ENCODE measurements around the gene MAP3K1.
"Not testable (repeated sequence)": the region's sequence is repeated elsewhere in the genome, so short reads cannot be mapped to it uniquely, and the experiment has no call there.

MAP3K1 gene

GRCh38 chr5:56815658-56816545 is 553 bp downstream of the MAP3K1 start:
- no peak for DNase-seq (ENCODE audit: extremely low read depth, low read depth)
- peak overlapping the region; percentile 74 for H3K4me3 ChIP-seq (replicated peaks; ENCODE audit: low read depth, low read length)
- TF ChIP-seq, protein P1, sequence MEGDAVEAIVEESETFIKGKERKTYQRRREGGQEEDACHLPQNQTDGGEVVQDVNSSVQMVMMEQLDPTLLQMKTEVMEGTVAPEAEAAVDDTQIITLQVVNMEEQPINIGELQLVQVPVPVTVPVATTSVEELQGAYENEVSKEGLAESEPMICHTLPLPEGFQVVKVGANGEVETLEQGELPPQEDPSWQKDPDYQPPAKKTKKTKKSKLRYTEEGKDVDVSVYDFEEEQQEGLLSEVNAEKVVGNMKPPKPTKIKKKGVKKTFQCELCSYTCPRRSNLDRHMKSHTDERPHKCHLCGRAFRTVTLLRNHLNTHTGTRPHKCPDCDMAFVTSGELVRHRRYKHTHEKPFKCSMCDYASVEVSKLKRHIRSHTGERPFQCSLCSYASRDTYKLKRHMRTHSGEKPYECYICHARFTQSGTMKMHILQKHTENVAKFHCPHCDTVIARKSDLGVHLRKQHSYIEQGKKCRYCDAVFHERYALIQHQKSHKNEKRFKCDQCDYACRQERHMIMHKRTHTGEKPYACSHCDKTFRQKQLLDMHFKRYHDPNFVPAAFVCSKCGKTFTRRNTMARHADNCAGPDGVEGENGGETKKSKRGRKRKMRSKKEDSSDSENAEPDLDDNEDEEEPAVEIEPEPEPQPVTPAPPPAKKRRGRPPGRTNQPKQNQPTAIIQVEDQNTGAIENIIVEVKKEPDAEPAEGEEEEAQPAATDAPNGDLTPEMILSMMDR (IDR thresholded peaks at IDR 0.05; ENCODE audit: low read depth, low read length, missing control alignments), result no peak

DNA sequence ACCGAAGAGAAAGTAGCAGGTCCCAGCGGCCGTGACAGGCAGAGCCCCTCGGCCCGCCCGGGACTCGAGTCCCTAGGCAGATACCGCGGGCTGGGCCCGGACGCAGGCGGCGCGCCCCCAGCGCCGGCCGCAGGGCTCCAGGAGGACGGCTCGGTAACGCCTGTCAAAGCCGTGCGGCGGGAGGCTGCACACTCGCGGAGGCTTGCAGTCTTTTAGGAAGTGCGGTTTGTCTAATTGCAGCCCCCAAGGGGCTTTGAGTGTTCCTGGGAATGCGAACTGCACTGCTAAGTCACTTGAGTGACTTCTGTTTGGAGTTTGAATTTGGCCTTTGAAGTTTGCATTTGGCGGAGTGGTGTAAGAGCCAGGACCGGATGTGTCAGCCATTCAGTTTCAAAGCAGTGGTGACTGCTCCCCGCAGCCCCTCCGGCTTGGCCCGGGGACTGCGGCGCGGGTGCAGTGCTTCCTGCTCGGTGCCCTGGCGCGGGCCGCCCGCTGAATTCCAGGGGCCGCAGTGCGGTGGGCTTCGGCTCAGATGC is 1.3 kb downstream of the MAP3K1 start:
- DNase-seq (ENCODE audit: extremely low read depth, low read depth), result no peak
- H3K4me3 ChIP-seq (replicated peaks; ENCODE audit: low read depth, low read length), result peak overlapping the region; percentile 74
- TF ChIP-seq, protein P1 (IDR thresholded peaks at IDR 0.05; ENCODE audit: low read depth, low read length, missing control alignments), result no peak

- no peak for DNase-seq (ENCODE audit: extremely low read depth, low read depth)
- TF ChIP-seq, protein P1 (IDR thresholded peaks at IDR 0.05; ENCODE audit: low read depth, low read length, missing control alignments), result no peak
- H3K4me3 ChIP-seq (replicated peaks; ENCODE audit: low read depth, low read length), result peak overlapping the region; percentile 74
Observed at GRCh38 chr5:56817263-56818014, 2.1 kb downstream of the MAP3K1 start.

DNA sequence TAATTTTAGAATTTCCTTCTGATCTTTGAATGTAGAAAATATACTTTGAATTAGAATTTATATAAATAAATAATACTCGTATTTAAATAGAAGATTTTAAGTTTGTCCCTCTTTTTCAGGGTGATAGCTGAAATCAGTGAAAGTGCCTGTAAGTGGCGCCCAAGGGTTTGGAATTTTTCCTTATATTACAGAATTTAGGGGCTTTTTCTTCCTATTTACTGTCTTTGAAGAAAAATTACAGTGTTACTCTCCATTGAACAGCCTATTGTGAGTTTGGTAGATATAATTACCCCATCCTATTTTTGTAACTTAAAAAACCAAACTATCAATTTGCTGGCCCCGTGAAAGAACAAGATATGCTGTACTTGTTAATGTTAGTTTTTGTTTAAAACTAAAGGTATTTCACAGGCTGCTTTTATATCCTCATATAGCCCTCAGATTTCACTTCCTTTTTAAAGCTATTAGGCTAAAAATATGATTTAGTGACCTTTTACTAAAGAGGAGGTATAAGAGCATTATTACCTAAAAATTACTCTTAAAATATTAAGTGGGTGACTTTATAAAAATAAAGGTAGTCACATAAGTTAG is 3.2 kb downstream of the MAP3K1 start:
- no peak overlapping the region for H3K4me3 ChIP-seq (replicated peaks; ENCODE audit: low read depth, low read length)
- DNase-seq (ENCODE audit: extremely low read depth, low read depth), result no peak
- TF ChIP-seq, protein P1 (IDR thresholded peaks at IDR 0.05; ENCODE audit: low read depth, low read length, missing control alignments), result no peak

DNA sequence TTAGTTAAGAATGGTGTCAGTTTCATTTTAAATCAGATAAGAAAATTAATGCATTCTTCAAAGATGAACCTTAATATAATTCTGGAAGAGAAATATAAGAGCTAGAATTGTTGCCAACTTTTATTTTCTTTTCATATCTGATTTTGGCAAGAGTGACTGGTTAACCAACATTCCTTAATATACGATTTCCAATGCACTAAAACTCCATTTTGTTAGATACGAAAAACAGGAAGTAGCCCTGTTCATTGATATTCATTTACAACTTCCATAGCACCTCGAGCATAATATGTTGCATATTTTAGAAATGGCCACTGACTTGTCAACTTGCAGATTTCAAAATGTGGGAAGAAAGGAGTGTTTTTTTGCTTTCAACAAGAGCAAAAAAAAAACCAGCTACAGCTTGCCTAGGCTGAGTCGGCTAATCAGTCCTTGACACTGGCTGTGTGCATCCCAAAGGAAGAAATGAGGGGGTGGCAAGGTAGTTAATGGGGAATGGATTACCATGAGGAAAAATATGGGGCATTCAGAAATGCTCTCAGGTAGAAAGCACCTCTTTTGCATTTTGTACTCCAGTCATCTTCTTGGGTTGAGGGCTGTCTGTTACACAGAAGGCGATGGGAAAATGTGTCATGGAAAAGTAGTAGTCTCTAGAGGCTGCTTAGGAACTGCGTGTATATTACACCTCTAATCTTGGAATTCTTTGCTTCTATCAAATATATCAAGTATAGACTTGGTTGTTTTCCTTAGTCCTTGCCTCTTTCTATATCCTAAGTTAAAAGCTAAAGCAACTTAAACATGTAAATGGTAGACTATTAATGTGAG is 3.9 kb downstream of the MAP3K1 start:
- no peak for DNase-seq (ENCODE audit: extremely low read depth, low read depth)
- no peak overlapping the region for H3K4me3 ChIP-seq (replicated peaks; ENCODE audit: low read depth, low read length)
- TF ChIP-seq, protein P1 (IDR thresholded peaks at IDR 0.05; ENCODE audit: low read depth, low read length, missing control alignments), result no peak

DNA sequence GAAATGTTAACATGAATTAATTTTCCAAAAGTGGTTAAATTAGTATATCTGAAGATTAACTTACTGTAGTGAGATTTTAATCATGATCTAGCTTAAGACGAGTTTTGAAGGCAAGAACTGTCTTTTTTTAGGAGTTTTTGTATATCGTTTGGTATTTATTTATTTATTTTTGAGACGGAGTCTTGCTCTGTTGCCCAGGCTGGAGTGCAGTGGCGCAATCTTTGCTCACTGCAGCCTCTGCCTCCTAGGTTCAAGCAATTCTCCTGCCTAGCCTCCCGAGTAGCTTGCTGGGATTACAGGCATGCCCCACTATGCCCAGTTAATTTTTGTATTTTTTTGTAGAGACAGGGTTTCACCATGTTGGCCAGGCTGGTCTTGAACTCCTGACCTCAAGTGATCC is 6.5 kb downstream of the MAP3K1 start:
- DNase-seq (ENCODE audit: extremely low read depth, low read depth); H3K4me3 ChIP-seq (replicated peaks; ENCODE audit: low read depth, low read length): not testable (repeated sequence)
